Fibroblast of the aortic adventitia (primary cell): ENCODE measurements around the gene CD300H. TPM values are rescaled to one million over a fixed set of nuclear protein-coding genes. Genes with fewer than 3 reads are reported as not detected.

ENCODE experiments used
- DNase-seq: peaks from one replicate; pipeline ENCODE4 v3.0.0-alpha.2; 2010; ENCODE audit warnings: low read depth
- H3K4me3 ChIP-seq: 2 replicates; pipeline ENCODE4 v1.5.1; 2011; ENCODE audit warnings: low read depth, mild to moderate bottlenecking, control low read depth, low read length, moderate library complexity
- total RNA-seq: library from RNA; depleted of rRNA; stranded (reverse); fragments of >200 nt; gene quantifications from 2 replicates; pipeline ENCODE4 v1.2.3, GENCODE V29; 2012; ENCODE audit warnings: low replicate concordance
- TF ChIP-seq, protein P1 (sequence below): IDR thresholded peaks from 2 replicates; pipeline ENCODE4 v1.5.1; 2011; ENCODE audit warnings: mild to moderate bottlenecking, low read length, control low read depth, inconsistent platforms; ENCODE audit not compliant: insufficient read depth

Gene CD300H
- total RNA-seq, 1 donor: not detected

DNA sequence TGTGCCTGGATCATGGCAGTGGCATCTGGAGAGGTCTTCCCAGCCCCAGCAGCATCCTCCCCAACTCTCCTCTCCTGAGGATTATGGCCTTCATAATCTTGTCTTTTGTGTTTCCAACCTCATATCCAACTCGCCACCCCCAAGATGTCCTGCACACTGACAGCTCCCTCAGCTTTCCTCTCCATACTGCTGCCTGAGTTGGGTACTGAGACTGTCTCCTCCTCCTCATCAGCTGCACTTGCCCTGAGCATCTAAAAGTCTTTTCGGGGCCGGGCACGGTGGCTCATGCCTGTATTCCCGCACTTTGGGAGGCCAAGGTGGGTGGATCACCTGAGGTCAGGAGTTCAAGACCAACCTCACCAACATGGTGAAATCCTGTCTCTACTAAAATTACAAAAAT, 38.1 kb downstream of the CD300H start:
- TF ChIP-seq, protein P1, sequence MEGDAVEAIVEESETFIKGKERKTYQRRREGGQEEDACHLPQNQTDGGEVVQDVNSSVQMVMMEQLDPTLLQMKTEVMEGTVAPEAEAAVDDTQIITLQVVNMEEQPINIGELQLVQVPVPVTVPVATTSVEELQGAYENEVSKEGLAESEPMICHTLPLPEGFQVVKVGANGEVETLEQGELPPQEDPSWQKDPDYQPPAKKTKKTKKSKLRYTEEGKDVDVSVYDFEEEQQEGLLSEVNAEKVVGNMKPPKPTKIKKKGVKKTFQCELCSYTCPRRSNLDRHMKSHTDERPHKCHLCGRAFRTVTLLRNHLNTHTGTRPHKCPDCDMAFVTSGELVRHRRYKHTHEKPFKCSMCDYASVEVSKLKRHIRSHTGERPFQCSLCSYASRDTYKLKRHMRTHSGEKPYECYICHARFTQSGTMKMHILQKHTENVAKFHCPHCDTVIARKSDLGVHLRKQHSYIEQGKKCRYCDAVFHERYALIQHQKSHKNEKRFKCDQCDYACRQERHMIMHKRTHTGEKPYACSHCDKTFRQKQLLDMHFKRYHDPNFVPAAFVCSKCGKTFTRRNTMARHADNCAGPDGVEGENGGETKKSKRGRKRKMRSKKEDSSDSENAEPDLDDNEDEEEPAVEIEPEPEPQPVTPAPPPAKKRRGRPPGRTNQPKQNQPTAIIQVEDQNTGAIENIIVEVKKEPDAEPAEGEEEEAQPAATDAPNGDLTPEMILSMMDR: no peak
- no peak overlapping the region for H3K4me3 ChIP-seq
- no peak for DNase-seq

DNA sequence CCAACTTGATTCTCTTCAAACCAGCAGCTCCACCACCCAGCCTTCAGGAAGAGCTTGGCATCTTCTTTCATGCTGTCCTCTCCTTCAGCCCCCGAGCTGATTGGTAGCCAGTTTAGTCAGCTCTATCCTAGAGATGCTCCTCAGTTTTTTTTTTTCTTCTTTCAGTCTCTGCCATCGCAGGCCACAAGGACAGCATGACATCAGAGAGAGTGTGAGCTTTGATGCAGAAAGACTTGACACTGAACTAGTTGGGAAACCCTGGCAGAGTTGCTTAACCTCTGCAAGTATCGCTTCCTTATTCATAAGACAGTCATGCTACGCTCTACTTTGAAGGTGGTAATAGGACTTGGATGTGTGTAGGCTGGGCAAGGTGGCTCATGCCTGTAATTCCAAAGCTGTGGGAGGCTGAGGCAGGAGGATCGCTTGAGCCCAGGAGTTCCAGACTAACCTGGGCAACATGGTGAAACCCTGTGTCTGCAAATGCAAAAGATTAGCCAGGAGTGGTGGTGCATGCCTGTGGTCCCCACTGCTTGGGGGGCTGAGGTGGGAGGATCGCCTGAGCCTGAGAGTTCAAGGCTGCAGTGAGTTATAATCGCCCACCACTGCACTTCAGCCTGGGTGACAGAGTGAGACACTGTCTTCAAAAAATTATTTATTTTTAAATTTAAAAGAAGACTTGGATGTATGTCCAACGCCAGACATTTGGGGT, 38.7 kb downstream of the CD300H start:
- no peak overlapping the region for H3K4me3 ChIP-seq
- TF ChIP-seq, protein P1: no peak
- no peak for DNase-seq

DNA sequence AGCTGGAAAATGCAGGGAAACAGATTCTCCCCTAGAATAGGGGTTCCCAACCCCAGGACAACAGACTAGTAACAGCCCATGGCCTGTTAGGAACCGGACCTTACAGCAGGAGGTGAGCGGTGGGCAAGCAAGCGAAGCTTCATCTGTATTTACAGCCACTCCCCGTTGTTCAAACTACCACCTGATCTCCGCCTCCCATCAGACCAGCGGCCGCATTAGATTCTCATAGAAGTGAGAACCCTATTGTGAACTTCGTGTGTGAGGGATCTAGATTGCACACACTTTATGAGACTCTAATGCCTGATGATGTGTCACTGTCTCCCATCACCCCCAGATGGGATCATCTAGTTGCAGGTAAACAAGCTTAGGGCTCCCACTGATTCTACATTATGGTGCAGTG, 39.6 kb downstream of the CD300H start:
- no peak overlapping the region for H3K4me3 ChIP-seq
- TF ChIP-seq, protein P1: no peak
- no peak for DNase-seq

DNA sequence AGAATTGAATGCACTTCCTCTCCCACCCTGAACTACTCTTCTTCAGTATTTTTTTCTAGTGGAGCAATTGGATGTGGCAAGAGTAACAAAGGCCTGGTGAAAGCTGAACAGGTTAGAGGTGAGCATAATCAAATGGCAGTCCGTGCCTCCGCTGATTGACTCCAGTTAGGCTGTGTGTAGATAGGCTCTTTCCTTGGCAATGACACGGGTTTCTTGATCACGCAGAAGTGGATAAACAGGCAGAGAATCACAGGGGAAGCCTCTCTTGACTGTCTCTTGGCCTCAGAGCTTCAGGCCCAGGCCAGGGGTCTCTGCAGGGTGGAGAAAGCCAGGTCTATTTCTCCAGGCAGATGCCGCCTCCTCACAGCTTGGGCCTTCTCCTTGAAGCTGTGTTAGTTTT, 40.2 kb downstream of the CD300H start:
- DNase-seq: no peak
- TF ChIP-seq, protein P1: no peak

DNA sequence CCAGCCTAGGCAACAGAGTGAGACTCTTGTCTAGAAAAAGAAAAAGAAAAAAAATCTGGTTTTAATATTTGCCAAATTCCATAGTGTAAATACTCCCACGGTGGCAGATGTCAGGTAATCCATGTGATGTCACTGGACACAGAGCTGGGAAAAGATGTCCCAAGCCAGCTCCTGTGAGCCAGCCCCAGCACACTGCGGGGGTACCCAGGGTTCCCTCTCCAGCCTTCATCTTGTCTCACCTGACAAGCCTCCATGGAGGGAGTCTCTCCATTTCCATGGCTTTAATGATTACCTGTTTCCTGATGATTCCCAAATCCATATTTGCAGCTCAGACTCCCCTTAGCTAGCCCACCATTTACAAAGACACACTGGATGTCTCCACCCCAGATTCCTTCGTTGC, 40.6 kb downstream of the CD300H start:
- no peak for DNase-seq
- TF ChIP-seq, protein P1: no peak
- H3K4me3 ChIP-seq: no peak overlapping the region

More for the DNA sequence above, 40.2 kb downstream of the CD300H start:
- H3K4me3 ChIP-seq: no peak overlapping the region

DNA sequence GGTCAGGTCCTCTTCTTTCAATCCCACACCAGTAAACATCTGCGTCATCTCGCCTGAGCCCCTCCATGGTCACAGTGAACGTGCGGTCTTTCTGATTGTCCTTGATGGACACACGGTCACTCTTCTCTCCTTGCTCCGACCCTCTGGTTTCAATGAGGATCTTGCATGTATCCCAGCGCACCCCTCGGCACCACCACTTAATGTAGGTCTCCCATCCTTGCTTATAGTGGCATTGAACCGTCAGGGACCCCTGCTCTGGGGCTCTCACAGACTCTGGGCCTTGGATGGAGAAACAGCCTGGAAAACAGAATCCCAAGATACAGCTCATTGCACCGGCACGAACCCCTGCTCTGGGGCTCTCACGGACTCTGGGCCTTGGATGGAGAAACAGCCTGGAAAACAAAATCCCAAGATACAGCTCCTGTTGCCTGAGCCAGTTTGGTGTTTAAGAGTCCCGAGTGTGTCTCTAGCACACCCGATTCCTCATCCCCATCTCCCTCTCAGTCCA, 41.5 kb downstream of the CD300H start:
- TF ChIP-seq, protein P1: no peak
- H3K4me3 ChIP-seq: no peak overlapping the region
- no peak for DNase-seq

DNA sequence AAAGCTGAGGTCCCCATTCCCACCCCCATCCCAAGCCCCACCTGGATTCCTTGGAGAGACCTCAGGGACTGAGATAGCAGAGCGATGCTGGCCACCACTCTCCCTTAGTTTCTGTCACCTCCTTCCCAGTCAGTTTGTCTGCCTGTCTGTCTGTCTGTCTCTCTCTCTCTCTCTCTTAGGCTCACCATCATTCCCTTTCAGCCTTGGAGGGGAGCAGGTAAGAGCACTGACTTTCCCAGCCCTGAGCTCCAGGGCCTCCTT, 41.9 kb downstream of the CD300H start:
- H3K4me3 ChIP-seq: no peak overlapping the region
- DNase-seq: no peak
- TF ChIP-seq, protein P1: no peak
